ENCODE data around the gene DDR1. TPM values are rescaled to one million over a fixed set of nuclear protein-coding genes. Genes with fewer than 3 reads are reported as not detected.
"Not testable (repeated sequence)": the region's sequence is repeated elsewhere in the genome, so short reads cannot be mapped to it uniquely, and the experiment has no call there.

DDR1 gene
- total RNA-seq, 4 donors from 2014 or later, result 149 to 322 (median 230) TPM

DNA sequence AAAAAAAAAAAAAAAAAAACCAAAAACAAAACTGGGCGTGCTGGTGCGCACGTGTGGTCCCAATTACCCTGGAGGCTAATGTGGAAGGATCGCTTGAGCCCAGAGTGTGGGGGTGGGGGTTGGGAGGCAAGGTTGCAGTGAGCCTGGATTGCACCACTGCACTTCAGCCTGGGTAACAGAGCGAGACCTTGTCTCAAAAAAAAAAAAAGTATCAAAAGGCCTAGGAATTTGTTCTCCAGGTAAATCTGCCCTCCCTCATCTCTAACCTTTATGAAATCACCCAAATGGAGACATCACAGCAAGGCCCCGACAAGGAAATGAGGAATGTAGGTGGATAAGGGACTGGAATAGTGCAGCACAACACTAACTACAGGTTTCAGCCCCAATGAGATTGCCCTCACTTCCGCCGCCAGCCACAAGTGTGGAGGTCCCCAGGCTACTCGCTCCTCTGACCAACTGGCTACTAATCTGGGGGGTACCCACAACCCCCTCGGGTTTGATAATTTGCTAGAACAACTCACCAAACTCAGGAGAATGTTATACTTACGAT, 36.8 kb upstream of the DDR1 start:
- H3K27me3 ChIP-seq, result no peaks in the 10 kb centered on the region
- H3K36me3 ChIP-seq, result no peaks in the 10 kb centered on the region
- no peak for TF ChIP-seq POLR2A (IDR thresholded peaks at IDR 0.05)
- intact Hi-C loops (cut with DNase I; ENCODE audit: low total_unique reads), result no loop called here
- in situ Hi-C loops (cut with MboI; ENCODE audit: low pct_ligation_motif_present in 1 of 4, low pct_unique_long_range_greater_than_20kb in 1 of 4, low sequenced_read_pairs in 3 of 4), result no loop called here
- no peak overlapping the region for H3K4me3 ChIP-seq
- peaks cover 0 to 3% of the 10 kb centered on the region in 2 donors for H3K9me3 ChIP-seq
- WGBS, 2 donors (ENCODE audit: low coverage in 1 of 2), result 49 to 79% methylated on average over 4 to 11 of the region's 11 CpGs
- H3K4me1 ChIP-seq, result peaks cover 0 to 8% (median 5%) of the 10 kb centered on the region in 4 donors
- no peak for DNase-seq
- H3K27ac ChIP-seq, result no peak overlapping the region

DNA sequence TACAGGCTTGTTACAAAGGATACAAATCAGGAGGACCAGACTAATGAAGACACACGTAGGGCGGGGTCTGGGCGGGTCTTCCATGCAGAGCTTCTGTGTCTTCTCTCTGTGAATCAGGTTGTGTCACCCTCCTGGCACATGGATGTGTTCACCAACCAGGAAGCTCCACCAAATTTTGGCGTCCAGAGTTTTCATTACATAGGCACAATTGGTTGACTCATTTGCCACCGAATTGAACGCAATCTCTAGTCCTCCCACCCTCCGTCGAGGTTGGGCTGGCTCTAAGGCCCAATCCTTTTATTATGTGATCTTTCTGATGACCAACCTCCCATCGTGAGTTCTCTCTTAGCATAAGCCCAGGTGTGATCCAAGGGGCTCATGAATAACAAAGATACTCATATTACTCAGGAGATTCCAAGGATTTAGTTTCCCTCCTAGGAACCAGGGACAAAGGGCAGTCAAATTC, 36.3 kb upstream of the DDR1 start:
- Histone ChIP-seq H3K27me3 (no peaks in the 10 kb centered on the region), H3K4me3 (no peak overlapping the region), H3K27ac (no peak overlapping the region), H3K9me3 (peaks cover 0 to 3% of the 10 kb centered on the region in 2 donors), H3K4me1 (peaks cover 0 to 8% (median 5%) of the 10 kb centered on the region in 4 donors), H3K36me3 (no peaks in the 10 kb centered on the region)
- intact Hi-C loops (cut with DNase I; ENCODE audit: low total_unique reads) (no loop called here), in situ Hi-C loops (cut with MboI; ENCODE audit: low pct_ligation_motif_present in 1 of 4, low pct_unique_long_range_greater_than_20kb in 1 of 4, low sequenced_read_pairs in 3 of 4) (no loop called here)
- DNase-seq, result no peak
- 67 to 79% methylated on average over 1 to 9 of the region's 9 CpGs for WGBS, 2 donors (ENCODE audit: low coverage in 1 of 2)
- TF ChIP-seq POLR2A (IDR thresholded peaks at IDR 0.05) (no peak), POLR2AphosphoS5 (IDR thresholded peaks at IDR 0.05) (no peak), EP300 (IDR thresholded peaks at IDR 0.05; ENCODE audit: low read depth) (no peak)
- TF ChIP-seq, protein P1, sequence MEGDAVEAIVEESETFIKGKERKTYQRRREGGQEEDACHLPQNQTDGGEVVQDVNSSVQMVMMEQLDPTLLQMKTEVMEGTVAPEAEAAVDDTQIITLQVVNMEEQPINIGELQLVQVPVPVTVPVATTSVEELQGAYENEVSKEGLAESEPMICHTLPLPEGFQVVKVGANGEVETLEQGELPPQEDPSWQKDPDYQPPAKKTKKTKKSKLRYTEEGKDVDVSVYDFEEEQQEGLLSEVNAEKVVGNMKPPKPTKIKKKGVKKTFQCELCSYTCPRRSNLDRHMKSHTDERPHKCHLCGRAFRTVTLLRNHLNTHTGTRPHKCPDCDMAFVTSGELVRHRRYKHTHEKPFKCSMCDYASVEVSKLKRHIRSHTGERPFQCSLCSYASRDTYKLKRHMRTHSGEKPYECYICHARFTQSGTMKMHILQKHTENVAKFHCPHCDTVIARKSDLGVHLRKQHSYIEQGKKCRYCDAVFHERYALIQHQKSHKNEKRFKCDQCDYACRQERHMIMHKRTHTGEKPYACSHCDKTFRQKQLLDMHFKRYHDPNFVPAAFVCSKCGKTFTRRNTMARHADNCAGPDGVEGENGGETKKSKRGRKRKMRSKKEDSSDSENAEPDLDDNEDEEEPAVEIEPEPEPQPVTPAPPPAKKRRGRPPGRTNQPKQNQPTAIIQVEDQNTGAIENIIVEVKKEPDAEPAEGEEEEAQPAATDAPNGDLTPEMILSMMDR (IDR thresholded peaks at IDR 0.05), result no peak

DNA sequence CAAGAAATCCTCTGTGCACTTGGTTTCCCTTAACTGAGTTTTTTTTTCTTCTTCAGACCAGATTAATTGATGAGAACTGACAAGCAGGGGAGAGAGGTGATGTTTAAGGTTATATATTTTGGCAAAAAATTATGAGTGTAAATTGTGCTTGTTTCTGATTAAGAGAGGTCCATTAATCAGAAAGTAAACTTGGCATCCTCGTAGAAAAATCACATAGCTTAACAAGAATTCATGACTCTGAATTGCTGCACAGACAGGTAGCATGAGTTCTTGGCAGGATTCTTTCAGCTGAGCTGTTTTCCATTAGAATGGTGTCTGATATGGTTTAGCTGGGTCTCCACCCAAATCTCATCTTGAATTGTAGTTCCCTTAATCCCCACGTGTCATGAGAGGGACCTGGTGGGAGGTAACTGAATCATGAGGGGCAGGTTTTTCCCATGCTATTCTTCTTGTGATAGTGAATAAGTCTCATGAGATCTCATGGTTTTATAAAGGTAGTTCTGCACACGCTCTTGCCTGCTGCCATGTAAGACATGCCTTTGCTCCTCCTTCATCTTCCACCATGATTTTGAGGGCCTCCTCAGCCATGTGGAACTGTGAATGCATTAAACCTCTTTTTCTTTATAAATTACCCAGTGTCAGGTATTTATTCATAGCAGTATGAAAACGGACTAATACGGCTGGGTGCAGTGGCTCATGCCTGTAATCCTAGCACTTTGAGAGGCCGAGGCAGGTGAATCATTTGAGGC, 34.2 kb upstream of the DDR1 start:
- intact Hi-C loops (cut with DNase I; ENCODE audit: low total_unique reads), result no loop called here
- Histone ChIP-seq H3K27me3 (no peaks in the 10 kb centered on the region), H3K4me3 (no peak overlapping the region), H3K27ac (no peak overlapping the region), H3K9me3 (peaks cover 0 to 3% of the 10 kb centered on the region in 2 donors), H3K36me3 (no peaks in the 10 kb centered on the region), H3K4me1 (no peaks in the 10 kb centered on the region)
- WGBS, 2 donors (ENCODE audit: low coverage in 1 of 2), result 79 to 81% methylated on average over 5 to 6 of the region's 6 CpGs
- DNase-seq, result no peak
- TF ChIP-seq EP300 (IDR thresholded peaks at IDR 0.05; ENCODE audit: low read depth) (no peak), POLR2A (IDR thresholded peaks at IDR 0.05) (no peak), POLR2AphosphoS5 (IDR thresholded peaks at IDR 0.05) (no peak)
- TF ChIP-seq, protein P1 (IDR thresholded peaks at IDR 0.05), result no peak
- in situ Hi-C loops (cut with MboI; ENCODE audit: low pct_ligation_motif_present in 1 of 4, low pct_unique_long_range_greater_than_20kb in 1 of 4, low sequenced_read_pairs in 3 of 4), result no loop called here

DNA sequence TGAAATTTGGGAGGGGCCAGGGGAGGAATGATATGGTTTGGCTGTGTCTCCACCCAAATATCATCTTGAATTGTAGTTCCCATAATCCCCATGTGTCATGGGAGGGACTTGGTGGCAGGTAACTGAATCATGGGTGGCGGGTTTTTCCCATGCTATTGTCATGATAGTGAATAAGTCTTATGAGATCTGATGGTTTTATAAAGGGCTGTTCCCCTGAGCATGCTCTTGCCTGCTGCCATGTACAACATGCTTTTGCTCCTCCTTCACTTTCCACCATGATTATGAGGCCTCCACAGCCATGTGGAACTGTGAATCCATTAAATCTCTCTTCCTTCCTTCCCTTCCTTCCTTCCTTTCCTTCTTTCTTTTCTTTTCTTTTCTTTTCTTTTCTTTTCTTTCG, 31.9 kb upstream of the DDR1 start:
- DNase-seq; H3K9me3 ChIP-seq; in situ Hi-C loops (cut with MboI; ENCODE audit: low pct_ligation_motif_present in 1 of 4, low pct_unique_long_range_greater_than_20kb in 1 of 4, low sequenced_read_pairs in 3 of 4); intact Hi-C loops (cut with DNase I; ENCODE audit: low total_unique reads); H3K27ac ChIP-seq; H3K4me3 ChIP-seq; H3K27me3 ChIP-seq; H3K36me3 ChIP-seq; H3K4me1 ChIP-seq: not testable (repeated sequence)
- 98% methylated on average over 2 of the region's 2 CpGs; no CpG with 5 or more reads in 1 of the 2 donors for WGBS, 2 donors (ENCODE audit: low coverage in 1 of 2)

DNA sequence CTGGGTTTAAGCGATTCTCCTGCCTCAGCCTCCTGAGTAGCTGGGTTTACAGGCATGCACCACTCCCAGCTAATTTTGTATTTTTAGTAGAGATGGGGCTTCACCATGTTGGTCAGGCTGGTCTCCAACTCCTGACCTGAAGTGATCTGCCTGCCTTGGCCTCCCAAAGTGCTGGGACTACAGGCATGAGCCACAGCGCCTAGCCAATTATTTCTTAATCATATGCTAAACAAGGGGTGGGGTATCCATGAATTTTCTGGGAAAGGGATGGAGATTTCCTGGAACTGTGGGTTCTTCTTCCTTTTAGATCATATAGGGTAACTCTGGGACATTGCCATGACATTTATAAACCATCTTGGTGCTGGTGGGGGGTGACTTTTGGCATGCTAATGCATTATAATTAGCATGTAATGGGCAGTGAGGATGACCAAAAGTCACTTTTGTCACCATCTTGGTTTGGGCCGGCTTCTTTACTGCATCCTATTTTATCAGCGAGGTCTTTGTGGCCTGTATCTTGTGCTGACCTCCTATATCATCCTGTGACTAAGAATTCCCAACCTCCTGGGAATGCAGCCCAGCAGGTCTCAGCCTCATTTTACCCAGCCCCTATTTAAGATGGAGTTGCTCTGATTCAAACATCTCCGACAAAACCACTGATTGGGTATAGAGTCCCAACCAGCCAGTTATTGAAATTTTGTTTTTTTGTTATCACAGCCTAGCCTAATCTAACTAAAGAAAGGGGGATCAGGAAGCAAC, 29.9 kb upstream of the DDR1 start:
- TF ChIP-seq POLR2A (IDR thresholded peaks at IDR 0.05), result no peak
- TF ChIP-seq EP300 (IDR thresholded peaks at IDR 0.05; ENCODE audit: low read depth), result no peak
- TF ChIP-seq, protein P1 (IDR thresholded peaks at IDR 0.05), result no peak
- no peak for TF ChIP-seq POLR2AphosphoS5 (IDR thresholded peaks at IDR 0.05)
- no peak for DNase-seq
- H3K4me3 ChIP-seq, result no peak overlapping the region
- peaks cover 0 to 3% of the 10 kb centered on the region in 2 donors for H3K9me3 ChIP-seq
- no peaks in the 10 kb centered on the region for H3K27me3 ChIP-seq
- peaks cover 0 to 8% (median 4%) of the 10 kb centered on the region in 4 donors for H3K4me1 ChIP-seq
- H3K27ac ChIP-seq, result no peak overlapping the region
- intact Hi-C loops (cut with DNase I; ENCODE audit: low total_unique reads), result no loop called here
- WGBS, 2 donors (ENCODE audit: low coverage in 1 of 2), result 92 to 100% methylated on average over 2 to 5 of the region's 5 CpGs
- no peaks in the 10 kb centered on the region for H3K36me3 ChIP-seq
- in situ Hi-C loops (cut with MboI; ENCODE audit: low pct_ligation_motif_present in 1 of 4, low pct_unique_long_range_greater_than_20kb in 1 of 4, low sequenced_read_pairs in 3 of 4), result no loop called here
